Esophagus muscularis mucosa (tissue), 3 donors: Measurements from ENCODE around the gene NSMCE1.

Experiments
- CTCF ChIP-seq, 3 experiments: fragments of 200-600 bp in 2 of 3; fragments of 450-650 bp in 1 of 3; sonication (generic) in 2 of 3; IDR thresholded peaks; one replicate each; pipeline ENCODE4 v1.5.1; 2017 to 2019; ENCODE audit warnings: antibody characterized with exemption in 3 of 3, mild to moderate bottlenecking in 2 of 3, moderate library complexity in 1 of 3
- POLR2A ChIP-seq: fragments of 450-650 bp; IDR thresholded peaks from one replicate; pipeline ENCODE4 v1.6.1; 2017; ENCODE audit warnings: antibody characterized with exemption, moderate library complexity, mild to moderate bottlenecking, low read depth
- POLR2AphosphoS5 ChIP-seq, 2 donors: sonication (generic); formaldehyde crosslinking; IDR thresholded peaks; one replicate each; pipeline ENCODE4 v1.6.1; 2017; ENCODE audit warnings: antibody characterized with exemption in 2 of 2

GRCh38 chr16:27226476-27226875, 42.1 kb downstream of the NSMCE1 start:
- TF ChIP-seq POLR2AphosphoS5 (IDR thresholded peaks at IDR 0.05), result no peak
- no peak for TF ChIP-seq CTCF (IDR thresholded peaks at IDR 0.05)
- TF ChIP-seq POLR2A, result no peak
